CD1c-positive myeloid dendritic cell (primary cell): ENCODE measurements around the gene RACGAP1.

ENCODE experiments used
- DNase-seq: peaks from one replicate; pipeline ENCODE4 v3.0.0-alpha.2; 2016; ENCODE audit errors: extremely low spot score

Gene RACGAP1

DNA sequence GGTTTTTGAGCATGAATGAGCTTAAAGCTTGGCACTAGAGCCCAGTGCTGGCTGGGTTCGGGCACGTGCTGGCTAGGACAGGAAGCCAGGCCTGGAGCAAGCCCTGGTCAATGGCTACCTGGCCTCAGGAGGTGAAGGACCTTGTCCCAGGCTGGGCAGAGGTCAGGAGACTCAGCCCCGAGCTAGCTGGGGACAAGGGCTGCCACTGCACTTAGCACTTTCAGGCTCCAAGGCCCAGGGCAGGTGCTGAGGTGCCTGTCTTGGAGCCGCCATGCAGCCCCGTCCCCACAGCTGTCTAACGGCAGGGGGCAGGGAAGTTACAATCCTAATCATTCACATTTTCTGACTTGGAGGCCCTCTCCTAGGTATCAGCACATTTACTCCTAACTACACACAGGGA, 56.8 kb downstream of the RACGAP1 start:
- DNase-seq, result no peak

- no peak for DNase-seq
Observed at GRCh38 chr12:49967777-49968250, 57.5 kb downstream of the RACGAP1 start.

GRCh38 chr12:49967042-49967776, 58.1 kb downstream of the RACGAP1 start:
- peak; percentile 92 for DNase-seq

DNA sequence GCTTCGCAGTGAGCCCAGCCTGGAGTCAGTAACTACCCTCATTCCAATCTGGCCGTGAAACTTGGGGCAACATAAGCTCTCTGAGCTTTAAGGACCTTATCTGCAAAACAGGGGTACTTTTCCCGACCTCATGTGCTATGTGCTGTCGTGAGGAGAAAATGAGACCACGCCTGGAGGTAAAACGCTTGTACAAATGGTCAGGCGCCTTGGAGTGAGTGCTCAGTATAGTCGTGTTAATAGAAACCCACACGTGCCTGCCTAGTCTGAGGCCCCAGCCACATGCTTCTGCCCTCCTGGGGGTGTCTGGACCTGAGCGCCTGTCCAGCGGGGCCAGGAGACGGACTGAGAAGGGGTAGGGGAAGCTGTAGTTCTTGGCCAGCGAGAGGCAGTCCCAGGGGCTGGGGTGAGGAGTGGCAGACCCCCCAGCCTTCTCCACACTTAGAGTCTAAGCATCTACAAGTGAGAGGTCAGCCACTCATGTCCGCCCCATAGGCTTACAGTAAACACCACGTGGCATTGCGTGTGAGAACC, 58.7 kb downstream of the RACGAP1 start:
- DNase-seq, result no peak

- no peak for DNase-seq
Observed at GRCh38 chr12:49965836-49966235, 59.5 kb downstream of the RACGAP1 start.

DNA sequence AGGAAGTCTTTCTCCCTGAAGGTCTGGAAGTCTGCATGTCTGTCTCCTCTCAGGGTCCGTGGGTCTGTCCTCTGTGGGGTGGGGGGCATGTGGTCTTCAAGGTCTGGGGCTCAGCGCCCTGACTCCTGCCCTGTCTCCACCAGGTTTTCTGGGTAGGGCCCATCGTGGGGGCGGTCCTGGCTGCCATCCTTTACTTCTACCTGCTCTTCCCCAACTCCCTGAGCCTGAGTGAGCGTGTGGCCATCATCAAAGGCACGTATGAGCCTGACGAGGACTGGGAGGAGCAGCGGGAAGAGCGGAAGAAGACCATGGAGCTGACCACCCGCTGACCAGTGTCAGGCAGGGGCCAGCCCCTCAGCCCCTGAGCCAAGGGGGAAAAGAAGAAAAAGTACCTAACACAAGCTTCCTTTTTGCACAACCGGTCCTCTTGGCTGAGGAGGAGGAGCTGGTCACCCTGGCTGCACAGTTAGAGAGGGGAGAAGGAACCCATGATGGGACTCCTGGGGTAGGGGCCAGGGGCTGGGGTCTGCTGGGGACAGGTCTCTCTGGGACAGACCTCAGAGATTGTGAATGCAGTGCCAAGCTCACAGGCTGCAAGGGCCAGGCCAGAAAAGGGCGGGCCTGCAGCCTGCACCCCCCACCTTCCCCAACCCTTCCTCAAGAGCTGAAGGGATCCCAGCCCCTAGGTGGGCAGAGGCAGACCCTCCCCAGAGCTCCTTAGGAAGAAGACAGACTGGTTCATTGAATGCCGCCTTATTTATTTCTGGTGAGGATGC, 60.3 kb downstream of the RACGAP1 start:
- DNase-seq, result no peak

DNA sequence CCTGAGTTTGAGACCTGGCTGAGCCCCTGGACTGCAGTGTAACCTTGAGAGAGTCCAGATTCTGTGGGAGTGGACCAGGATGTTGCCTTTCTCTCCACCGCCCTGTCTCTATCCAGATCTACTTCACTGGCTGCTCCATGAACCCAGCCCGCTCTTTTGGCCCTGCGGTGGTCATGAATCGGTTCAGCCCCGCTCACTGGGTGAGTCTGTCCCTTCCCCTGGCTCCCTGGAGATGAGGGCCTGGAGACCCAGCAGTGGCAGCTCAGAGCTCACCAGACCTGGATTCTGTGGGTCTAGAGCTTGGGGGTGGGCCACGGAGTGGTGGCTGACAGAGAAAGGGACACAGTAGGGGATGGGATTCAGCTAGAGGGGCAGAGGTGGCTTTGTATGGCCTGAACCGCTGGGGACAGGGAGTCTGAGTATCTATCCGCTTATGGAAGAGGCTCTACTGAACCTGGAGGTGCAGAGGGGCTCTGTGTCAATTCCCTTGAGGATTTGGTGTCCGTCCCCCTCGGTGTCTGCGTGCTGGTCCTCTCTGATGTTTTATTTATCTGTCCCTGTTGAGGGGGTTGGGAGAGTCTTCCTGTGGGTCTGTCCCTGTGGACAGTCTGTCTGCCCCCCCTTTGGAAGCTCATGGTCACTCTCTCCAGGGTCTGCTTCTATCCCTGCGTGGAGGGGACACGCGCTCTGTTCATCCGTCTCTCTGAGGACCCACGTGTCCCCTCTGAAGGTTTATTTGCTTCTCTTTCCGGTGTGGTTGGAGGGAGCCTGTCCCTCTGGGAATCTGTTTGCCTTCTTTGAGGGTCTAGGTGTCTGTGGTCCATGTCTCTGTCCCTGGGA, 61.1 kb downstream of the RACGAP1 start:
- DNase-seq, result no peak

- no peak for DNase-seq
Observed at GRCh38 chr12:49962861-49963765, 62.2 kb downstream of the RACGAP1 start.

- no peak for DNase-seq
Observed at GRCh38 chr12:49961993-49962764, 63.1 kb downstream of the RACGAP1 start.

- peak; percentile 18 for DNase-seq
Observed at GRCh38 chr12:49961111-49961922, 64.0 kb downstream of the RACGAP1 start, which contains the start of gene AQP5. AQP5 (plus strand) TSS chr12:49961872; CDS start chr12:49962018, 146 bp downstream.

- no peak for DNase-seq
Observed at GRCh38 chr12:49960474-49961110, 64.7 kb downstream of the RACGAP1 start.

- DNase-seq, result no peak
Observed at GRCh38 chr12:49959685-49960473, 65.4 kb downstream of the RACGAP1 start.

DNA sequence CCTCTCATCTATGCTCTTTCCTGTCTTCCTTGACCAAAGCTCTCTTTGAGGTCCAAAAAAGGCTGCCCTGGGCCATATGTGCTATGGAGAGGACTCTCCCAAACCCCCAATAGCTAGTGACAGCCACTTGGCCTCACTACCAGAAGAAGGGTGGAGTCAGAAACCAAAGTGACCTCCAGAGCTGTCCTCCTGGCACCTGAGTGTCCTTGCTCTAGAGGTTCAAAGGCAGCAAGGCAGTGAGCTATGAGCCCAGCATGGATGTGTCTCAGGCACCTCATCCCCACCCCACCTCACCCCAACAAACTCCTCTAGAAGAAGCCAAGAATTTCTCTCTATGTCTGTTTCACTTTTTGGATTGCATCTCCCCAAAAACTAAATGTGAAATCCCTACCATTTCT, 67.7 kb downstream of the RACGAP1 start:
- DNase-seq, result no peak

- no peak for DNase-seq
Observed at GRCh38 chr12:49956663-49957569, 68.4 kb downstream of the RACGAP1 start.

DNA sequence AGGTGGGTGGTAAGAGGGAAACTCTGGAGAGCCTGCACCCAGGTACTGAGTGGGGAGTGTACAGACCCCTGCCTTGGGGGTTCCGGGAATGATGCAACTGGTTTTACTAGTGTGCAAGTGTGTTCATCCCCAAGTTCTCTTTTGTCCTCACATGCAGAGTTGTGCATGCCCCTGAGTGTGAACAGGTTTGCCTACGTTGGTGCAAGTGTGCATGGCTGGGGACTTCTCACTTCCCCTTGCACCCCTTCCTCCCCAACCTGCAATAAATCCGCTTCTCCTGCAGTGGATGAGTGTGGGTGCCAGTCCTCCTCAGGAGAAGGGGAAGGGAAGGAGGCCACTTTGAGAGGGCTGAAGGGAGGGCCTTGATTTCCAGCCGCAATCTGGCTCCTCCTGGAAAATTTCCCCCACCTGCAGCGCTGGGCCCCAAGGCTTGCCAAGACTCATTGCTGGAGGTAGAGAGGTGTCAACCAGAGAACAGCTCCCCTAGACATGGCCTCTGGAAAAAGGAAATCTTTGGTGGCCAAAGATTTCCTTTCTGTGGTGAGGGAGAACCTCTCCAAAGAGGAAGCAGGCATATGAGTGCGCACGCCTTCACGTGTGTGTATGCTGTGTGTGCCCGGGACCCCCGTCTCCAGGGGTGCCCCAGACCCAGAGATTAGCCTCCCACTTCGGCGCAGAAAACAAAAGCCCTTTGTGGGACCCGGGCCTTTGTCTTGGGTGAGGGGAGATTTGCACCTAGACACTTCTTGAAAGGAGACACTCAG, 69.2 kb downstream of the RACGAP1 start:
- peak; percentile 35 for DNase-seq
